GM21619 (cell line): Measurements from ENCODE around the gene KRTAP16-1.
"Not testable (repeated sequence)": the region's sequence is repeated elsewhere in the genome, so short reads cannot be mapped to it uniquely, and the experiment has no call there.

ENCODE experiments used
- ATAC-seq: cut with Tn5 transposase; IDR thresholded peaks from one replicate; pipeline ENCODE4 v1.9.1; 2021; ENCODE audit not compliant: unreplicated experiment

Gene KRTAP16-1, protein sequence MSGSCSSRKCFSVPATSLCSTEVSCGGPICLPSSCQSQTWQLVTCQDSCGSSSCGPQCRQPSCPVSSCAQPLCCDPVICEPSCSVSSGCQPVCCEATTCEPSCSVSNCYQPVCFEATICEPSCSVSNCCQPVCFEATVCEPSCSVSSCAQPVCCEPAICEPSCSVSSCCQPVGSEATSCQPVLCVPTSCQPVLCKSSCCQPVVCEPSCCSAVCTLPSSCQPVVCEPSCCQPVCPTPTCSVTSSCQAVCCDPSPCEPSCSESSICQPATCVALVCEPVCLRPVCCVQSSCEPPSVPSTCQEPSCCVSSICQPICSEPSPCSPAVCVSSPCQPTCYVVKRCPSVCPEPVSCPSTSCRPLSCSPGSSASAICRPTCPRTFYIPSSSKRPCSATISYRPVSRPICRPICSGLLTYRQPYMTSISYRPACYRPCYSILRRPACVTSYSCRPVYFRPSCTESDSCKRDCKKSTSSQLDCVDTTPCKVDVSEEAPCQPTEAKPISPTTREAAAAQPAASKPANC

DNA sequence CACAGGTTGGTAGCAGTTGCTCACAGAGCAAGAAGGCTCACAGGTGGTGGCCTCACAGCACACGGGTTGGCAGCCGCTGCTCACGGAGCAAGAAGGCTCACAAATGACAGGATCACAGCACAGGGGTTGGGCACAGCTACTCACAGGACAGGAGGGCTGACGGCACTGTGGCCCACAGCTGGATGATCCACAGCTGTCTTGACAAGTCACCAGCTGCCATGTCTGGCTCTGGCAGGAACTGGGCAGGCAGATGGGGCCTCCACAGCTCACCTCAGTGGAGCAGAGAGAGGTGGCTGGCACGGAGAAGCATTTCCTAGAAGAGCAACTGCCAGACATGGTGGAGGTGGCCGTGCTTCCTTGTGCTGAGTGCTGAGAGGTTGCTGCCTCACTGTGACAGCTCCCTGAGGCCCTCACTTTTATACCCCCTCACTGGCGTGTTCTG lies at the start of gene KRTAP16-1:
Gene KRTAP16-1, minus strand, starts transcription at position 392 of the 442 bp plus-strand sequence. Its CDS starts 56 bp downstream, at position 336.
- no peak for ATAC-seq

DNA sequence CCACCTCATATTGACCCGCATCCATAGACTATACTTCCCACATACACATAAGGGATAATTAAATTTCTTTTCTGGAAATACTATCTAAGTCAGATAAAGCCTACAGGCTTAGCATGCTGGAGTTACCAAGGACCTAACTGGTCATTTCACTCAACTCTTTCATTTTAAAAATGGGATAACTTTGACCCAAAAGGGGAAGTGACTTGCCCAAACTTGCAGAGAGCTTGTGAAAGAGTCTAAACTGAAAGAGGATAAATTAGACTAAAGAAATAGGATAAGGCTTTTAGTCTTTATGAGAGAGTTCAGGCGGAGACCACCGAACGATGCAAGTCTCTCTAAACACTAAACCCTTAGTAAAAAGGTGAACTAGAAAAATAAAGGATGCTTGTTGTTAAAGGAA lies 45.4 kb upstream of the KRTAP16-1 start:
- ATAC-seq, result no peak

DNA sequence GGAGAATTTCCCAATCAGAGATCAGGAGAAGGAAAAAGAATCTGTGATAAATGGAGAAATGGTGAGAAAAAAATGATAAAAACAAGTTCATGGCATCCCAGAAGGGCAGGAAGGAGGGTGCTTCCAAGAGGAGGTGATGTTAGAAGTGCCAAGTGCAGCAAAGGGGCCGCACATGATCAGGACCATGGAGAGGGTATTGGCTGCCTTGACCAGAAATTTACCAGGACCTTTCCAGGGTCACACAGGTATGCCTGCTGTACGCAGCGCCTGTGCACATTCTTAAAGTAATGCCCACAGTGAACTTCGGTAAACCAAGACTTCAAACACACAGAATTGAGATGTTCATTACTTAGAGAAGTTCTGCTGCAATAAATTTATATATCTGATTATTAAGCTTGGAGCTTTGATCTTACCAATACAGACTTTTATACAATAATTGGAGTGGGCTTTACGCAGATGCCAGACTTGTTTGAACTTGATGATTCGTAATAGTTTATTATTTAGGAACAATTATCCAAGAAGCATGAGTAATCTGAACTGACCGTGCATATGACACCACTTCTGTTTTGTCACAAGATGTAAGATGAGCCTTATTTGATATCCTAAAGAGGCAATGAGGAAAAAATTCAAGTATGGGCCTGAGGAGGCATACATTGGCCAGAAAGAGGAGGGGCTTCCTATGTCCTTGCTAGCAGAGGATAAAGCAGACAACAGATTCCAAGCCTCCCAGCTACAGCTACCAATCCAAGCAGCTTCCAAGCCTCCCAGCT lies 43.7 kb upstream of the KRTAP16-1 start:
- no peak for ATAC-seq

DNA sequence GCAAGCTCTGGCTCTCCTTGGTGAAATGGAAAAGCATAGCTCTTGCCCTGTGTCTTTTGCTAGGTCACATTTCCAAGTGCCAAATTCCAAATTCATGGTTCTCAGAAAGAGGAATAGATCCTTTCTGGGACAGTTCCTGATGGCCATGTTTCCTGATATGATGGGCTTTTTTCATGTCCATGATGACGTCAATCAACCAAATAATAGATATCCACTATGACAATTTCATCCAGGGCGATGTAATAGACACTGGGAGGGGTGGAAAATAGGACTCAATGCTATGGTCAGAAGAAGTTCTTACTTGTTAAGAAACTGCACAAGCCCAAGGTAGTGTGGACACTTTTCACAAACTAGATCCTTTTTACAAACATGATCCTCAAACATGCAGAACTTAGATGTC lies 42.1 kb upstream of the KRTAP16-1 start:
- ATAC-seq, result no peak

DNA sequence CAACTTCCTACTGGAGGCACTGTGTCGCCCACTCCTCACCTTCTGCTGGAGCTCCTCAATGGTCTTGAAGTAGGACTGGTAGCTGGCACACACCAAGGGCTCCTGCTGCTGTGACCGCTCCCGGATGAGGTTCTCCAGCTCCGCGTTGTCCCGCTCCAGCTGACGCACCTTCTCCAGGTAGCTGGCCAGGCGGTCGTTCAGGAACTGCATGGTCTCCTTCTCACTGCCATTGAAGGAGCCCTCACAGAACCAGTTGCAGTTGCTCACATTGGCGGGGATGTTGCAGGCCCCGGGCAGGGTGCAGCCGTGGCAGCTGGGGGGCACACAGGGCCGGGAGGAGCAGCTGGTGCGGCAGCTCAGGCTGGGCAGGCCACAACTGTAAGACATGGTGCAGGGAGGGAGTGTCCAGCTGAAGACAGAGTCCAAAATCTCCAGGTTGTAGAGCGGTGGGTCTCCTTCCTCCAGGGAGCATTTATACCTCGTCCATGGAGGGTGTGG lies 41.3 kb upstream of the KRTAP16-1 start, which contains the start of gene KRT33A:
Gene KRT33A, minus strand, starts transcription at position 448 of the 498 bp plus-strand sequence. Its CDS starts 61 bp downstream, at position 387.
- not testable (repeated sequence) for ATAC-seq

DNA sequence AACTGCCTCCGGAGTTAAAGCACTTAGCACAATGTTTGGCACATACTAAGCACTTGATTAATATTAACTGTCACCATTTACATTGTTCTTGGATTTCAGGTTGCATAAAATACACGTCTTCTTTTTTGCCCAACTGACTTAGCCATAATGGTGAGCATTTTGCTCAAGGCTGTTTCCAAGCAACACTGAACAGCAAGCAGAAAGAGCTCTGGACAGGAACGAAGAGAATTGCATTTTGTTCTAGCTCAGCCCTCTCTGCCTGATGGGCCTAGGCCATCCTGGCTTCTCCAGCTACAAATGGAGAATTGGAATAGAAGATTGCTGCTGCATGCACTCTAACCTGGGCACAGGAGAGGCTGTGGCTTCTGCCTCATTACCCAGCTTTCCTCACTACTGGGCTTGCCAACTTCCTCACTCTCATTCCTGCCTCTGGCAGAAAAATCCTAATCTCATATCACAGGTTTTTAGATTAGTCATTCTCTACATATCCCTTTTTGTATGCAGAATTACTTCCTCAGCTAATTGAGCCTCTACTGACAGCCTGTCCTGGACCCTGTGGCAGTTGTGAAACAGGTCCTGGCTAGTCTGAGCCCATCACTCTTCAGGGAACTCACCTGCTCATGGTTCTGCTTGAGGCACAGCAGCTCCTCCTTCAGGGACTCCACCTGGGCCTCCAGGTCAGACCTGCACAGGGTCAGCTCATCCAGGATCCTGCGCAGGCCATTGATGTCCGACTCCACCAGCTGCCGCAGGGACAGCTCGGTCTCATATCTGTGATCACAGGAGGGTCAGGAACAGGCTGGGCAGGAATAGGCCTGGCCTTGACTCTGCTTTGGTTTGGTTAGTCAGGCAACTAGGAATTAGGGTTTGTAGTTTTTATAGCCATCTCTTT lies 39.0 kb upstream of the KRTAP16-1 start:
- no peak for ATAC-seq

DNA sequence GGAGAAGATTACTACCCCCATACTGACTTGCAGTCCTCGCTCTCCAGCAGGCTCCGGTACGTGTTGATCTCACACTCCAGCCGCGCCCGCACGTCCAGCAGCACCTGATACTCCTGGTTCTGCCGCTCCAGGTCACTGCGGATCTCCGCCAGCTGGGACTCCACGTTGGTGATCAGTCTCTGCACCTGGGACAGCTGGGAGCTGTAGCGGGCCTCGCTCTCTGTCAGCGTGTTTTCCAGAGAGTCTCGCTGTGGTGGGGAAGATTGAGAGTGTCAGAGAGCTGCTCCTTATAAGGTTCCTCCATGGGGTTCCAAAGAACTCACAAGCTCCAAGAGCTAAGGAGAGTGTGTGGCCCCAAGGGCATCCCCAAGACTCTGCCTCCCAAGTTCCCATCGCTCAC lies 37.3 kb upstream of the KRTAP16-1 start:
- not testable (repeated sequence) for ATAC-seq

DNA sequence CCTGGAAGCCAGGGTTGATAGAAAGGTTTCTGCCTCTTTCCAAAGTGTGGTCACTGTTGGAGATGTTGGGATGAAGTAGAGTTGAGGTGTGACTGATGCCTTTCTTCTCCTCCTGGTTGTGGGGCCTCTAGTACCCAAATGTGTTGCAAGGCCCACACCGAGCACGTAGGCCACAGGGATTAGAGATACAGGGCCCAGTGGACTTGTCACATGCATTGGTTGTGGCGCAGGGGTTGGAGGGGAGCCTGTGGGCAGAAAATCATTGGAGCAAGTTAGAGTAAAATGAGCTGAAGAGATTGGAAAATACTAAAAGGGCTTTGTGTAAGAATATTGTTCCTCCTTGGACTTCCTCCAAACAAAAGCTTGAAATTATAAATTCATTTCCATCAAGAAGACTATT lies 36.9 kb upstream of the KRTAP16-1 start:
- no peak for ATAC-seq

DNA sequence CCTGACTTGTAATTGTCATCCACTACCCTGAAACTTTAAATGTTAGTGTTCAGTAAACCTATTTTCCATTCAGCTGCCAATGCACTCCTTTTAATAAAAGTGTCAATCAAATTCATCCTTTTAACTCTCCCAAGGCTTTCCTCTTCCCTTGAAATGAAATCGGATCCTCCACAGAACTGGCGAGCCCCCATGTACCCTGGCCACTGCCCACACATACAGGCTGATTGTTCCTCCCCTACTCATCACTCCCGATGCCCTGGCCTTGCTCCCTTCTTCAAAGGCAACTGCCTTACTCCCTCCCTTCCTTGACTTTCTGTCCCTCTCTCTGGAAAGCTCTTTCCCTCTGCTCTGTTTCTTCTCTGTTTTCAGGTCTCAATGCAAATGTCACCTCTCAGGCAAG lies 33.9 kb upstream of the KRTAP16-1 start:
- ATAC-seq, result no peak

DNA sequence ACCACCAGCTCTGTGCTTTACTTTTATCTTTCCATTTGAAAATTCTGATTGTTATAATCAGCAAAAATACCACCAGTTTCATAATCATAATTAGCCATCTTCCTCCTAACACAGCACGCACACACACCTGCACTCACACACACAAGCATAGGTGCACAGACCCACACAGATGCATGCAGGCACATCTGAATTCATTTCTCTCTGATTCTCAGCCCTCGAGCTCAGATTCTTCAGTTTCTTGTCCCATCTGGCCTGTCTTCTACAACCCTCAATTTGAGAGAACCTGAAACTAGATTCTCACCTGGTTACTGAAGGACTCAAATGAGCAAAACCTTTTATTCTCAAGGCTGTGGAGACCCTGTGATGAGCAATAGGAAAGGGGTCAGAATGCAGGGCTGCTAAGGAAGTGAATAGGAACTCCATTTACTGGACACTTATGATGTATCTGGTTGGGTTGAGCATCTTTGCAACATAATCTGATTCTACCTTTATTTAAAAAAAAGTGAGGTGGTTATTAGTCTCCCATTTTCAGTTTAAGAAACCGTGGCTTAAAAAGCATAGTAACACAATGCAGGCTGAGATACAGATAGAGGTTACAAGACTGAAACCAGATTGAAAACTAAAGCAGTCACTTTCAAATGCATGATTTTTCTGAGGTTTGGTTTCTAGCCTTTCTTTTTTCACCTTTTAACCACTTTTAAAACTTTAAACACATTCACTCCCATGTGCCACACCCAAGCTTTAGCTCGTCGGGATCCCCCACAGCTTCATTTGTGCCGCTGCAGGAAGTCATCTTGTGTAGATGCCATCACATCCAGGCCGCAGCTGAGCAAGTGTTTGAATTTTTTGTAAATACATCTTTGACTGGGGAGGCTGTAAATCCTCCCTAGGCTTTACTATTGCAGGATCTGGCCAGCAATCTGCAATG lies 32.1 kb upstream of the KRTAP16-1 start:
- no peak for ATAC-seq

DNA sequence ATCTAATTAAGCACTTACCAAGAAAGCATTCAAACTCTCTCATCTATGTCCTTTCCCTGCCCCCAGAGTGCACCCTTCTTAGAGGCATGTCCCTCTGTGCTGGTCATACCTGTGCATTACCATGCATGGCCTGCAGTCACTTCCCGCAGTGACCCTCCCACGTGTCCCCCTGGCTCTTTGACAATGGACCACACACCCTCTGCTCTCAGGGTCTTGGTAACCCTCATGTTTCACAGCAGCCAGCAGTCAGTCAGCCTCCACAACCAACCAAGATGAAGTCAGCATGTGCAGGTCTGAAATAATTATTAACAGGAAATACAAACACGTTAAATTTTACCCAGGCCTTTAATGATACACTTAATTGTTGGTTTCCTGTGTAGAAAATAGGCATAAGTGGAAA lies 31.4 kb upstream of the KRTAP16-1 start:
- ATAC-seq, result no peak

DNA sequence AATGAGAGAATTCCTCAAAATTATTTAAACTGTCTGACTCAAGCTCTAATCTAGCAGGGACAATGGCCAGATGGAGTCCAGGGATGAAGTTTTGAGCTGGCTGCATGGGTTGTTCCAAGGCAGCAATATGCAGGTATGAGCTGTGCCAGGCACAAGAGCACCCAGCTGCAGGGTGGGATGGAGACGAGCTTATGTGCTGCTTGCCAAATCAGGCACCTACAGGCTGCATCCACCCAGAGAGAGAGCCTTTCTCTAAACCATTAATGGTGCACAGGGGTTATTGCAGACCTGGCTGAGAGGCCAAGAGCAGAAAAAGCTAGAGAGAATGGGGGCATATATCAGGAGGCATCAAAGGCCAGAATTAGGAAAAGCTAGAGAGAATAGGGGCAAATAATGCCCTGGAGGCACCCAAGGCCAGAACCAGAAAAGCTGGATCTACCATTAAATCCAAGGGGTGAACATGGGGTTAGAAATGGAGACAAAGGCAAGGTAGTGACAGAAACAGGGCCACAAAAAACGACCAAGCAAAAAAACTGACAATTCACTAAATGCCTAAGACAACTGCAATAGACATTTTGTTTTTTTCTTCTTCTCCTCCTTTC lies 30.6 kb upstream of the KRTAP16-1 start:
- no peak for ATAC-seq

DNA sequence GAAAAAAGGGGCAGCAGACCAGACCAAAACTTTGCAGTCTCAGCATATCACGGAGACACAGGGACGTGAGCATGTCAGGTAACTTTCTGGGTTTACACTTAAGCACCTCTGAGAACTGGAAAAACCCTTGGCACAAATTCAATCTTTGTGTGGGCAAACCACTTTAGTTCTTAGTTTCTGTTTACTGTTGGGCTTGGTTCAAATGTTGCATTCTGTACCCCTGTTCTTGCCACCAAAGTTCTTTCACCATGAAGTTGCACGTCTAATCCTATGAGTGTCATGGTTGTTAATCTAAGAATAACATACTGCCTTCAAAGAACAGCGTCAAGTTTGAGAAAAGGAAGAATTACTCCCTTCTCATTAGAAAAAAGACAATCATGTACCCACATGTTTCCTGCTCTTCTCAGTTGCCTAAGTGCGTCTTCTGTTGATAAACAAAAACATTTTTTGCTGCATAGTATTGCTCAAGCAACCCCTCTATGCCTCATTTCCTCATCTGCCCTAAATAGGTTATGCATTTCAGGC lies 29.9 kb upstream of the KRTAP16-1 start:
- no peak for ATAC-seq

DNA sequence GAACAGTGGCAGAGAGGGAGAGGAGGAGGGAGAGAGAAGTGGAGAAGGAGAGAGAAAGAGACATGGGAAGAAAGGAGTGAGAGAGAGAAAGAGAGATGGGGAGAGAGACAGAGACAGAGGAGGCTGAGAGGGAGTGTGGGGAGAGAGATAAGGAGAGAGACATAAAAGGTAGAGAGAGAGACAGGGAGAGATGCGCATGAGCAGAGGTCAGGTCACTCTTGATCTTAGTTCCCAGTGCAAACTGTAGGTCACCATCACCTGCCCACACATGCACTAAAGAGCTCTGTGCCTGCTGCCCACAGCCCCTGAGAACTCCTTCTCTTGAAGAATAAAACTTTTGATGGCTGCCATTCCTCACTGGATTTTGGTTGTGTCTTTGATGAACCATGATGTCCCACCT lies 26.6 kb upstream of the KRTAP16-1 start:
- ATAC-seq, result no peak

DNA sequence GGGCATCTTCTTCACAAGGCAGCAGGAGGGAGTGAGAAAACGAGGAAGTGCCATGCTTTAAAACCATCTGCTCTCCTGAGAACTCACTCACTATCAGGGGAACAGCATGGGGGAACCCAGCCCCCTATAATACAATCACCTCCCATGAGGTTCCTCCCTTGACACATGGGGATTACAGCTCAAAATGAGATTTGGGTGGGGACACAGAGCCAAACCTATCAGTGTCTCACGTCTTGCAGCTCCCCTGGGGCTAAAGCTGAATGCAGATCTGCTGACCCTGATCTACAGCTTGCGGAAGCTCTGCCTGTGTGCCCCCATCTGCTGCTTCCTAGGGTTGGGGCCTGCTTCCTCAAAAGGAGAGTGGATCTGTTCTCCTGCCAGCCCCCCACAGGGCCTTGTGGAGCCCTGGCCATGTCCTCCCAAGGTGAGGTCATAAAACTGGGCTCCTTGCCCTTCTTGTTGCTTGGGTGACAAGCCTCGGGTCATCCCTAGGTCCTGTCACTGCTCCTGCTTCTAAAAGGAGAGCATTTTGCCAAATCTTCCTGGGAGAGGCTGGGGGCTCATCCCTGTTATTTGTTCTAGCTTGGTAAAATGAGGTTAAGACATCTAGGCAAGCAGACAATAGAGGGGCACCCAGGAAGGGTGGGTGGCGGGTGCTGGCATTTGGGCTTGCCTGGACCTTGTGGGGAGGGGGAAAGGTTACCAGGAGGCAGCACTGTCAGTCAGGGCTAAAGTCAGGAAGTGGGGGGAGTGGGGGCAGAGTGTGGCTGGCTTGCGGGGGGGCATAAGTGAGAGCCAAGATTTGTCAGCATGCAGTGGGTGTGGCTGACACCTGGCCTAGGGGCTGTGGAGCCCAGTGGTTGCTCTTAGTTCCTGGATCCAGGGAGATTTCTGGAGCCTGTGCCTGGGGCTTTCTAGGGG lies 25.5 kb upstream of the KRTAP16-1 start:
- ATAC-seq, result no peak

DNA sequence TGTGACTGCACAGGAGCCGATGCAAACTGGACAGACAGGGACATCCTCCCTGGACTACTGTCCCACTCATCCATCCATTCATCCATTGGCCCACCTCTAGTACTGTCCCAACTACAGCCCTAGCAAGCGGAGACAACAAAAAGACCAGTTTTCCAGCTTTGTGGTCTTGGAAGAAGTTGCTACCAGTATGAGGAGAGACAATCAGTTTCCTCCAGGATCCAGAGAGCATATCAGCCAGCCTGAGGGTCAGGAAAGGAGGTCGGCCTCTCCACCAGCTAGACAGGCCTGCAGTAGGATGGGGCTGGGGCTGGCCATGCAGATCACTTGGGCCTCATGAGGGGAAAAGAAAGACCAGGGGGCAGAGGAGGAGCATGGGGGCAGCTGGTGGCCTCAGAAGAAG lies 24.7 kb upstream of the KRTAP16-1 start:
- no peak for ATAC-seq

DNA sequence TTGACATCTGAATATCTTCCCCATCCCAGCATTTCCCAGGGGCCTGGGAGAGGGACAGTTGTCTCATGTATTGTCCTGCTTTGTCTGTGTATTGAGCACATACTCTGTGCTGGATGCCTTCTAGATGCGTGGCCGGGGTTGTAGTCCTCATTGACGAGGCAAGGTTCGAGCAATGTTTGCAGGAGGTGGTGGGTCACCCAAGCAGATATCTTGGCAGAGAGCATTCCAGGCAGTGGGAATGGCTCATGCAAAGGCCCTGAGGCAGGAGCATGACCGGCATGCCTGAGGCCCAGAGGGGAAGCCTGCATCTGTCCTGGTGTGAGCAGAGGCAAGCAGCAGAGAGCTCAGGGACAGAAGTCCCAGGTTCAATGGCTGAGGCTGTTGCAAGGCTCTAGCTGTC lies 24.0 kb upstream of the KRTAP16-1 start:
- no peak for ATAC-seq

DNA sequence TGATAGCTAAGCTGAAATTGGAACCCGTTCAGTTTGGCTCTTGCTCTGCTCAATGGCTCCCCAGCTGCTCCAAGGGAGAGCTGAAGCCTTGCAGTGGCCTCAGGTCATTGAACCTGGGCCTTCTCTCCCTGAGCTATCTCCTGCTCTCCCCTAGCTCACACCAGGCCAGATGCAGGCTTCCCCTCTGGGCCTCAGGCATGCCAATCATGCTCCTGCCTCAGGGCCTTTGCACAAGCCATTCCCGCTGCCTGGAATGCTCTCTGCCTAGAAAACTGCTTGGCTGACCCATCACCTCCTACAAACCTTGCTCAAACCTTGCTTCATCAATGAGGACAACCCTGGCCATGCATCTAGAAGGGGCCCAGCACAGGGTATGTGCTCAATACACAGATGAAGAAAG lies 23.1 kb upstream of the KRTAP16-1 start:
- ATAC-seq, result no peak
